ENCODE data around the gene PRRG3. TPM values are rescaled to one million over a fixed set of nuclear protein-coding genes. Genes with fewer than 3 reads are reported as not detected.

The PRRG3 gene
- total RNA-seq, 2 experiments from 2014 or later: not detected

GRCh38 chrX:151752847-151753246, 57.6 kb downstream of the PRRG3 start:
- Mint-ChIP-seq H3K9me3 (ENCODE audit: low read depth) (no peaks in the 10 kb centered on the region), H3K27me3 (peaks cover 3% of the 10 kb centered on the region), H3K36me3 (ENCODE audit: low read depth) (no peaks in the 10 kb centered on the region), H3K27ac (no peak overlapping the region), H3K4me3 (no peak overlapping the region), H3K4me1 (no peaks in the 10 kb centered on the region)
- intact Hi-C loops (cut with DNase I, micrococcal nuclease): loop anchor here (2.0 to 5.0 kb wide), 3 partner anchors 880 to 1064 kb away; no protein-coding TSS in a partner anchor
- DNase-seq (no peak), ATAC-seq (no peak)
- CTCF ChIA-PET: interaction anchor here (1.0 to 1.4 kb wide), 2 partner anchors 880 to 883 kb away, joined by 3 to 7 read pairs; no protein-coding TSS in a partner anchor
- POLR2A ChIA-PET: no interaction called here

- Mint-ChIP-seq H3K36me3 (ENCODE audit: low read depth) (no peaks in the 10 kb centered on the region), H3K27ac (no peak overlapping the region), H3K9me3 (ENCODE audit: low read depth) (no peaks in the 10 kb centered on the region), H3K27me3 (peaks cover 3% of the 10 kb centered on the region), H3K4me1 (no peaks in the 10 kb centered on the region), H3K4me3 (no peak overlapping the region)
- intact Hi-C loops (cut with DNase I, micrococcal nuclease): loop anchor here (2.0 to 5.0 kb wide), 3 partner anchors 879 to 1064 kb away; no protein-coding TSS in a partner anchor
- ATAC-seq (peak; percentile 51), DNase-seq (peak; percentile 44)
- POLR2A ChIA-PET: no interaction called here
- CTCF ChIA-PET: interaction anchor here (1.0 to 1.4 kb wide), 2 partner anchors 879 to 882 kb away, joined by 3 to 7 read pairs; no protein-coding TSS in a partner anchor
Measured at GRCh38 chrX:151753313-151754046, 58.2 kb downstream of the PRRG3 start.

GRCh38 chrX:151754047-151754429, 58.8 kb downstream of the PRRG3 start:
- Mint-ChIP-seq H3K9me3 (ENCODE audit: low read depth) (no peaks in the 10 kb centered on the region), H3K27me3 (peaks cover 3% of the 10 kb centered on the region), H3K36me3 (ENCODE audit: low read depth) (no peaks in the 10 kb centered on the region), H3K4me1 (no peaks in the 10 kb centered on the region), H3K4me3 (no peak overlapping the region), H3K27ac (no peak overlapping the region)
- DNase-seq (no peak), ATAC-seq (no peak)
- ChIA-PET POLR2A (no interaction called here), CTCF (interaction anchor here (1.0 to 1.4 kb wide), 2 partner anchors 878 to 881 kb away, joined by 3 to 7 read pairs; no protein-coding TSS in a partner anchor)
- intact Hi-C loops (cut with DNase I, micrococcal nuclease): loop anchor here in 1 of 2 experiments (5.0 kb wide), 1 partner anchor 1063 kb away; no protein-coding TSS in a partner anchor

- no peak for ATAC-seq
- Mint-ChIP-seq H3K27ac (no peak overlapping the region), H3K36me3 (ENCODE audit: low read depth) (no peaks in the 10 kb centered on the region), H3K27me3 (peaks cover 3% of the 10 kb centered on the region), H3K4me1 (no peaks in the 10 kb centered on the region), H3K4me3 (no peak overlapping the region), H3K9me3 (ENCODE audit: low read depth) (no peaks in the 10 kb centered on the region)
- CTCF ChIA-PET: interaction anchor here (1.3 kb wide), 1 partner anchor 878 kb away, joined by 5 read pairs; no protein-coding TSS in a partner anchor
- intact Hi-C loops (cut with DNase I, micrococcal nuclease): loop anchor here in 1 of 2 experiments (5.0 kb wide), 1 partner anchor 1063 kb away; no protein-coding TSS in a partner anchor
- DNase-seq: no peak
- POLR2A ChIA-PET: no interaction called here
Measured at GRCh38 chrX:151754641-151755215, 59.5 kb downstream of the PRRG3 start.

Other genes with a start within 250 kb of the PRRG3 start
- not detected for gene PASD1, start 131.8 kb upstream of the PRRG3 start, total RNA-seq
- not detected for gene FATE1, start 20.6 kb downstream of the PRRG3 start, total RNA-seq
- gene CNGA2, start 39.3 kb downstream of the PRRG3 start, total RNA-seq: not detected
- gene MAGEA4, start 217.4 kb downstream of the PRRG3 start, total RNA-seq: not detected

Measured in activated CD4-positive, alpha-beta T cell treated with anti-CD3 and anti-CD28 coated beads for 36 hours (primary cell).